Mesothelial cell of epicardium (in vitro differentiated cells): Measurements from ENCODE around the gene SLIT3. TPM values are rescaled to one million over a fixed set of nuclear protein-coding genes. Genes with fewer than 3 reads are reported as not detected.
A peak's percentile ranks its signal among the peaks of the same experiment; 100 is the strongest.

Experiments
- DNase-seq, 2 experiments: peaks; one replicate each; pipeline ENCODE4 v3.0.0; 2021; ENCODE audit warnings: low spot score in 2 of 2; ENCODE audit not compliant: unreplicated experiment in 2 of 2
- H3K27ac Mint-ChIP-seq: 2 replicates; pipeline ENCODE4 v1.8.0; 2021; ENCODE audit warnings: mixed read lengths
- H3K27me3 Mint-ChIP-seq: 2 replicates; pipeline ENCODE4 v1.8.0; 2021; ENCODE audit warnings: low read depth, mixed read lengths
- H3K36me3 Mint-ChIP-seq: 2 replicates; pipeline ENCODE4 v1.8.0; 2021; ENCODE audit warnings: mixed read lengths
- H3K4me1 Mint-ChIP-seq: 2 replicates; pipeline ENCODE4 v1.8.0; 2021; ENCODE audit warnings: mixed read lengths
- H3K4me3 Mint-ChIP-seq: 2 replicates; pipeline ENCODE4 v1.8.0; 2021; ENCODE audit warnings: mild to moderate bottlenecking, moderate library complexity, mixed read lengths
- H3K9me3 Mint-ChIP-seq: 2 replicates; pipeline ENCODE4 v1.8.0; 2021; ENCODE audit warnings: mixed read lengths
- total RNA-seq: library from RNA; stranded (reverse); gene quantifications from 3 replicates; pipeline ENCODE4 v1.2.1, GENCODE V29; 2021
- TF ChIP-seq, protein P1 (sequence below): fragments of 200-600 bp; sonication (generic); IDR thresholded peaks from one replicate; pipeline ENCODE4 v1.5.0; 2021; ENCODE audit warnings: antibody characterized with exemption; ENCODE audit not compliant: unreplicated experiment

The SLIT3 gene
- total RNA-seq, 1 donor from 2014 or later = 65.1 TPM

DNA sequence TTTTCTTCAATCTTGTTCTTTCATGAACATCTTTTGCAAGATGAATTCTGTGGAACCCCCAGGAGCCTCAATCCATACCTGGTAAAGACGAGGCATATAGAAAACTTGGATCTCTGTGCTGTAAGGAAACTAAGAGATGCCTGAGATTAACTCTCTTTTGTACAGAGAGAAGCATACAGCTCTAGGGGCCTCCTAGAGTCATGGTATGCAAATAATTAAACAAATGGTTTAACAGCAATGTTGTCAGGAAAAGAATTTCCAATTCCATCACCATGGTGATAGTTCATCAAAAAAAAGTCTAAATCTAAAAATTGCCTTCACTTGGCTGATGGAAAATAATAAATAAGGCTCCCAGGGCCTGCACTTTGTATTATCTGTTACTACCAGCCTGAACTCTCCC lies 275.4 kb downstream of the SLIT3 start:
- Mint-ChIP-seq H3K27ac (no peak overlapping the region), H3K36me3 (no peaks in the 10 kb centered on the region), H3K4me1 (peaks cover 34% of the 10 kb centered on the region), H3K9me3 (no peaks in the 10 kb centered on the region), H3K4me3 (no peak overlapping the region), H3K27me3 (no peaks in the 10 kb centered on the region)
- DNase-seq = no peak
- TF ChIP-seq, protein P1, sequence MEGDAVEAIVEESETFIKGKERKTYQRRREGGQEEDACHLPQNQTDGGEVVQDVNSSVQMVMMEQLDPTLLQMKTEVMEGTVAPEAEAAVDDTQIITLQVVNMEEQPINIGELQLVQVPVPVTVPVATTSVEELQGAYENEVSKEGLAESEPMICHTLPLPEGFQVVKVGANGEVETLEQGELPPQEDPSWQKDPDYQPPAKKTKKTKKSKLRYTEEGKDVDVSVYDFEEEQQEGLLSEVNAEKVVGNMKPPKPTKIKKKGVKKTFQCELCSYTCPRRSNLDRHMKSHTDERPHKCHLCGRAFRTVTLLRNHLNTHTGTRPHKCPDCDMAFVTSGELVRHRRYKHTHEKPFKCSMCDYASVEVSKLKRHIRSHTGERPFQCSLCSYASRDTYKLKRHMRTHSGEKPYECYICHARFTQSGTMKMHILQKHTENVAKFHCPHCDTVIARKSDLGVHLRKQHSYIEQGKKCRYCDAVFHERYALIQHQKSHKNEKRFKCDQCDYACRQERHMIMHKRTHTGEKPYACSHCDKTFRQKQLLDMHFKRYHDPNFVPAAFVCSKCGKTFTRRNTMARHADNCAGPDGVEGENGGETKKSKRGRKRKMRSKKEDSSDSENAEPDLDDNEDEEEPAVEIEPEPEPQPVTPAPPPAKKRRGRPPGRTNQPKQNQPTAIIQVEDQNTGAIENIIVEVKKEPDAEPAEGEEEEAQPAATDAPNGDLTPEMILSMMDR = no peak

DNA sequence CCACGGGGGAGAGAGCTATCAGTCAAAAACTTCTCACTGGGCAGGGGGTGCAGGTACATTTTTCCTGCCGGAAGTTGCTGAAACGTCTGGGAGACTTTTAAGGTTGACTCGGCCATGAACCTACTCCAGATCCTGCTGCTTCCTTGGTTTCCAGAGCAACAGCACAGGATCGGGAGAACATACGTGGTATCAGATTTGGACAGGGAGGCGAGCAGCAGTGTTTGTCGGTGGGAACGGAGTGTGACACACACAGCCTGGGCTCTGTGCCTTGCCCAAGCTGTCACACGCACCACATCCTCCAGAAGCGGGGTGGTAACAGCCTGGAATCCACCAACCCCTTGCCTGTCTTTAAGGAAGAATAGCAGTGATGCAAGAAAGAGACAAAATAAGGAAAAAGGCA lies 276.5 kb downstream of the SLIT3 start:
- TF ChIP-seq, protein P1 = no peak

DNA sequence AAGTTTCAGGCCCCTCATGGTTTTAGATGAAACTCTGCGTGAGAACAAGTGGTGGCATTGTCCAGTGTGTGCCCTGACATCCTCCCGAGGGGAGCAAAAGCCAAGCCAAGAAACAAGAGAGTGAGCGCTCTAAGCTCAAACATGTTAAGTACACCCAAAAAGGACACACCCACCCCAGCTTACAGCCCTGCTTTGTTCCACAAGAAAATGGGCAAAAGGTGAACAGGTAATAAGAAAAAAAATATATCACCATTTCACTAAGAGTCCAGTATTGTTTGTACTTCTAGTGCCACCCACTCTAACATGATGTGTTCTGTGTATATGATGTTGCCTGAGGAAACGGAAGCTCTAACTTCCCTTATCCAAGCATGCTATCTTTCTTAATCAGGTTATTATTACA lies 278.2 kb downstream of the SLIT3 start:
- Mint-ChIP-seq H3K9me3 (no peaks in the 10 kb centered on the region), H3K36me3 (no peaks in the 10 kb centered on the region), H3K4me1 (peaks cover 24% of the 10 kb centered on the region), H3K27ac (no peak overlapping the region), H3K27me3 (no peaks in the 10 kb centered on the region), H3K4me3 (no peak overlapping the region)
- TF ChIP-seq, protein P1 = no peak
- no peak for DNase-seq

More for the DNA sequence above, 276.5 kb downstream of the SLIT3 start:
- DNase-seq = no peak
- H3K4me1 Mint-ChIP-seq = peaks cover 31% of the 10 kb centered on the region
- peak overlapping the region; percentile 10 for H3K27ac Mint-ChIP-seq
- no peak overlapping the region for H3K4me3 Mint-ChIP-seq
- H3K36me3 Mint-ChIP-seq = no peaks in the 10 kb centered on the region
- no peaks in the 10 kb centered on the region for H3K9me3 Mint-ChIP-seq
- no peaks in the 10 kb centered on the region for H3K27me3 Mint-ChIP-seq

DNA sequence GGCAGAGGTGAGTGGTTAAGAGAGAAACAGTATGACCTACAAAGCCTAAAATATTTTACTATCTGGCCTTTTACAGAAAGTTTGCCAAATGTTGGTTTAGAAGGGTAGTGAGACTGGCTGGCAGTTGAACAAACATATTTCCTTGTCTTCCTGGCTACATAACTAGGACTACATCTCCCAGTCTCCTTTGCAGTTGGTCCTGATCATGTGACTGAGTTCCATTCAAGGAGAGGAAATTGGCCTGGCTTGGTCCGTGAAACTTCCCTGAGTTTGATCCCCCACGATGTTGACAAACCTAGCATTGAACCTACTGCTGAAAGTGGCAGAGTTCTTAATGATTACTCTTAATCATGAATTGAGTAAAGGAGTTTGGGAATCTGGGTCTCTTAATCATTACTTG lies 280.8 kb downstream of the SLIT3 start:
- H3K27ac Mint-ChIP-seq = no peak overlapping the region
- peaks cover 26% of the 10 kb centered on the region for H3K4me1 Mint-ChIP-seq
- H3K9me3 Mint-ChIP-seq = no peaks in the 10 kb centered on the region
- H3K36me3 Mint-ChIP-seq = no peaks in the 10 kb centered on the region
- H3K4me3 Mint-ChIP-seq = no peak overlapping the region
- H3K27me3 Mint-ChIP-seq = no peaks in the 10 kb centered on the region
- no peak for DNase-seq
- TF ChIP-seq, protein P1 = no peak

DNA sequence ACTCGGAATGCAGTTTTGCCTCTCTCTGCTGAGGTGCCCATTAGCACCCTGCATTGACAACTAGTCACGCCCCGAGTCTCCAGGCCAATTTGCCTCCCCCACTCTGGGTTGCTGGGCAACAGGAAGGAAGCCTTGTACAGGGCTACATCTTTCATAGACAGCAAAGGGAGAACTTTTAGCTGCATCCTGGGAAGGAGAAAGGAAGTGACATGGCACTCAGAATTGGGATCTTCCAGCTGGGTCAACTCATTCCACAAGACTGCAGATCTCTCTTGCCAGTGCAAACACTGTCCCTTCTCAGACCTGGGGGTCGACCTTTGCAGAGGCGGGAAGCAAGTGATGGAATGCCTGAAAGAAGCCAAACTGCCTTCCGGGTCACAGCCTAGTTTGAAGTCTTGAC lies 282.0 kb downstream of the SLIT3 start:
- Mint-ChIP-seq H3K4me3 (no peak overlapping the region), H3K4me1 (peaks cover 25% of the 10 kb centered on the region)

More for the DNA sequence above, 282.0 kb downstream of the SLIT3 start:
- Mint-ChIP-seq H3K36me3 (no peaks in the 10 kb centered on the region), H3K9me3 (no peaks in the 10 kb centered on the region), H3K27ac (no peak overlapping the region), H3K27me3 (no peaks in the 10 kb centered on the region)
- TF ChIP-seq, protein P1 = no peak
- DNase-seq = no peak
